GM06990 (cell line): ENCODE measurements around the gene DDX10.

Source experiments
- DNase-seq: peaks from one replicate; pipeline ENCODE4 v3.0.0-alpha.2; 2011; ENCODE audit not compliant: insufficient read length; ENCODE audit errors: extremely low read depth
- H3K27me3 ChIP-seq: replicated peaks from 2 replicates; pipeline ENCODE4 v1.6.0; 2011; ENCODE audit warnings: low read length; ENCODE audit not compliant: control insufficient read depth, insufficient read depth
- H3K36me3 ChIP-seq: 2 replicates; pipeline ENCODE4 v1.5.1; 2011; ENCODE audit warnings: low read length; ENCODE audit not compliant: control insufficient read depth, insufficient read depth
- H3K4me3 ChIP-seq: replicated peaks from 2 replicates; pipeline ENCODE4 v1.5.1; 2011; ENCODE audit warnings: low read depth, mild to moderate bottlenecking, control low read depth, low read length
- TF ChIP-seq, protein P1 (sequence below): IDR thresholded peaks from 2 replicates; pipeline ENCODE4 v1.5.1; 2011; ENCODE audit warnings: low read length, control low read depth, mild to moderate bottlenecking, inconsistent platforms; ENCODE audit not compliant: insufficient read depth, poor library complexity, severe bottlenecking

Gene DDX10

GRCh38 chr11:108873941-108874340 is 209.1 kb downstream of the DDX10 start:
- DNase-seq, result no peak
- Histone ChIP-seq H3K36me3 (no peaks in the 10 kb centered on the region), H3K27me3 (no peaks in the 10 kb centered on the region), H3K4me3 (no peak overlapping the region)
- TF ChIP-seq, protein P1, sequence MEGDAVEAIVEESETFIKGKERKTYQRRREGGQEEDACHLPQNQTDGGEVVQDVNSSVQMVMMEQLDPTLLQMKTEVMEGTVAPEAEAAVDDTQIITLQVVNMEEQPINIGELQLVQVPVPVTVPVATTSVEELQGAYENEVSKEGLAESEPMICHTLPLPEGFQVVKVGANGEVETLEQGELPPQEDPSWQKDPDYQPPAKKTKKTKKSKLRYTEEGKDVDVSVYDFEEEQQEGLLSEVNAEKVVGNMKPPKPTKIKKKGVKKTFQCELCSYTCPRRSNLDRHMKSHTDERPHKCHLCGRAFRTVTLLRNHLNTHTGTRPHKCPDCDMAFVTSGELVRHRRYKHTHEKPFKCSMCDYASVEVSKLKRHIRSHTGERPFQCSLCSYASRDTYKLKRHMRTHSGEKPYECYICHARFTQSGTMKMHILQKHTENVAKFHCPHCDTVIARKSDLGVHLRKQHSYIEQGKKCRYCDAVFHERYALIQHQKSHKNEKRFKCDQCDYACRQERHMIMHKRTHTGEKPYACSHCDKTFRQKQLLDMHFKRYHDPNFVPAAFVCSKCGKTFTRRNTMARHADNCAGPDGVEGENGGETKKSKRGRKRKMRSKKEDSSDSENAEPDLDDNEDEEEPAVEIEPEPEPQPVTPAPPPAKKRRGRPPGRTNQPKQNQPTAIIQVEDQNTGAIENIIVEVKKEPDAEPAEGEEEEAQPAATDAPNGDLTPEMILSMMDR, result no peak

DNA sequence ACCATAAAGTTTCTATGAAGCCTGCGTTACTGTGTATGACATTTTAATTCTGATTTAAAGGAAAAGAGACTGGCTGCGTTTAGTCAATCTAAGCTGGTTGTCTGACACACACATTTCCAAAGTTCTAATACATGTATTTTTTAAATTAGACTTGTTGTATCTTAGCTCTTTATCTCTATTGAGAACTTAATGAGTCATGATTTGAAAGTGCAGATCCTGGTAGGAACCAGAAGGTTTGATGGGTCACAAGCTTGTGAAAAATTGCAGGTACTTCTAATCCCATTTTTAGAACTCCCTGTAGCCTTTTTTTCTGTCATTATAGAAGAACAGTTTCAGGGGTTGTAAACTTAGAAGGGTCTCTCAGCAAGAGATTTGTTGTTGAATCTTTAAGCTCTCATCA is 210.3 kb downstream of the DDX10 start:
- H3K36me3 ChIP-seq, result no peaks in the 10 kb centered on the region
- H3K27me3 ChIP-seq, result no peaks in the 10 kb centered on the region
- TF ChIP-seq, protein P1, result no peak
- DNase-seq, result no peak
- no peak overlapping the region for H3K4me3 ChIP-seq

- Histone ChIP-seq H3K27me3 (no peaks in the 10 kb centered on the region), H3K4me3 (no peak overlapping the region), H3K36me3 (no peaks in the 10 kb centered on the region)
- TF ChIP-seq, protein P1, result no peak
- no peak for DNase-seq
These were observed 212.3 kb downstream of the DDX10 start for GRCh38 chr11:108877178-108877577.

GRCh38 chr11:108880510-108880909 is 215.6 kb downstream of the DDX10 start:
- Histone ChIP-seq H3K27me3 (no peaks in the 10 kb centered on the region), H3K4me3 (no peak overlapping the region), H3K36me3 (no peaks in the 10 kb centered on the region)
- TF ChIP-seq, protein P1, result no peak
- DNase-seq, result no peak

DNA sequence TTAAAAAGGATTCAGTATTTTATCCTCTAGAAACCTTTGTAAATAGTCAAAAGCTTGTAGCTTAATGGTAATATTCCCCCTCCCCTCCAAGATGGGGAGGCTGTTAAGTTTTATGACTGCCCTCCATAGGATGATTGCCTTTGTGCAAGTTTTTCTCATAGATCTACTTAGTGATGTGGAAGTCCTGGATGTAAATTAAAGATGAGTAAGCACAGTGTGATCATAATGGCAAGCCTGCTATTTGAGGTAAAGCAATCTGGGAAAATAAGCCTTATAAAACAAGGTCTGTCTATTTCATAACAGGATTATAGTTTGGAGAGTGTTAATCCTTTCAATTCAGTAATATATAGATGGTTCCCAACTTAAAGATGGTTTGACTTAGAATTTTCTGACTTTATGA is 216.3 kb downstream of the DDX10 start:
- TF ChIP-seq, protein P1, result no peak
- Histone ChIP-seq H3K27me3 (no peaks in the 10 kb centered on the region), H3K36me3 (no peaks in the 10 kb centered on the region), H3K4me3 (no peak overlapping the region)
- no peak for DNase-seq

GRCh38 chr11:108882211-108882831 is 217.5 kb downstream of the DDX10 start:
- TF ChIP-seq, protein P1, result no peak
- no peaks in the 10 kb centered on the region for H3K27me3 ChIP-seq
- no peak overlapping the region for H3K4me3 ChIP-seq
- no peak for DNase-seq
- H3K36me3 ChIP-seq, result no peaks in the 10 kb centered on the region
